H54 (cell line): ENCODE measurements around the gene CAPN3.
A peak's percentile ranks its signal among the peaks of the same experiment; 100 is the strongest.
"Not testable (repeated sequence)": the region's sequence is repeated elsewhere in the genome, so short reads cannot be mapped to it uniquely, and the experiment has no call there.

Experiments used
- DNase-seq: peaks from one replicate; pipeline ENCODE4 v3.0.0; 2011; ENCODE audit warnings: low spot score, mixed read lengths; ENCODE audit not compliant: insufficient read length
- FAIRE-seq: peaks from 3 replicates; lab custom pipeline; 2011; peaks lifted over from hg19 to GRCh38; lab: Jason Lieb, UNC
- POLR2A ChIP-seq: IDR thresholded peaks from 2 replicates; pipeline ENCODE4 v1.6.1; 2011; ENCODE audit warnings: low read depth, mild to moderate bottlenecking, low read length

The CAPN3 gene

DNA sequence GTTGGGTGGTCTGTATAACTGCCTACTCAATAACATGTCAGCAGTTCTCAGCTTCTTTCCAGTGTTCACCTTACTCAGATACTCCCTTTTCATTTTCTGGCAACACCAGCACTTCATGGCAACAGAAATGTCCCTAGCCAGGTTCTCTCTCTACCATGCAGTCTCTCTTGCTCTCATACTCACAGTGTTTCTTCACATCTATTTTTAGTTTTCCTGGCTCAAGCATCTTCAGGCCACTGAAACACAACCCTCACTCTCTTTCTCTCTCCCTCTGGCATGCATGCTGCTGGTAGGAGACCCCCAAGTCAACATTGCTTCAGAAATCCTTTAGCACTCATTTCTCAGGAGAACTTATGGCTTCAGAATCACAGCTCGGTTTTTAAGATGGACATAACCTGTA is at the start of gene CAPN3:
CAPN3 (plus strand) TSS at position 253 of the 400 bp plus-strand sequence. CDS start 305 bp downstream, outside the sequence.
- FAIRE-seq, result no peak
- DNase-seq, result no peak
- no peak for TF ChIP-seq POLR2A

DNA sequence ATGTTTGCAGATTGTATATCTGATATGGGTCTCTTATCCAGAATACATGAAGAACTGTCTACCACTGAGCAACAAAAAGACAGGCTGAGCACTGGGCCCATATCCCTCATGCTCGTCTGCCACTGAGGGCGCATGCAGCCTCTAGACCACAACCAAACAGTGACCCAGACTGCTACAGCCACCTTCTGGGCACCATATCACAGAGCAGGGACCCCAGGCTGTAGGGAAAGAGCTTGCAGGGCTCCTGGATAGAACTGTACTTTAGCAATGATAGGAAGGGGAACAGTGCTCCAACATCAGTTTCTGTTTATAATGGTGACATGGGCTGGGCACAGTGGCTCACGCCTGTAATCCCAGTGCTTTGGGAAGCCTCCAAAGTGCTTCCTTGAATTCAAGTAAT is 45.8 kb upstream of the CAPN3 start:
- DNase-seq, result no peak
- no peak for TF ChIP-seq POLR2A
- no peak for FAIRE-seq

DNA sequence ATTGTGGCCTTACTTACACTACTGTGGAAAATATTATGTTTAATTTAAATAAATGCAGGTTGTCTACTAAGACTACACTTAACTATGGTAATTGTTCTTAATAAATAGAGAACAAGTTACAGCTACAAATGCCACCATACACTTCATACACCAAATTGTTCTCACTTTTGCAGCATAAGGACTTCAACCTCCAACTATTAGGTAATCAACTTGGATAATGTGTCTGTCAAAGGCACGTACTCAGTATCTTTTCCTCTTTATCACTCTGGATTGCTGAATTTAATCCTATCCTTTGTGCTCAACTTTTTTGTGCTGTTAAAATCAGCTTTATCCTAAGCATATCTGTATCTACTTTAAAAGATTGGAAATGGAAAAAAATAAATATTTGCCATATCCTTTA is 44.5 kb upstream of the CAPN3 start:
- TF ChIP-seq POLR2A, result no peak
- no peak for FAIRE-seq
- no peak for DNase-seq

DNA sequence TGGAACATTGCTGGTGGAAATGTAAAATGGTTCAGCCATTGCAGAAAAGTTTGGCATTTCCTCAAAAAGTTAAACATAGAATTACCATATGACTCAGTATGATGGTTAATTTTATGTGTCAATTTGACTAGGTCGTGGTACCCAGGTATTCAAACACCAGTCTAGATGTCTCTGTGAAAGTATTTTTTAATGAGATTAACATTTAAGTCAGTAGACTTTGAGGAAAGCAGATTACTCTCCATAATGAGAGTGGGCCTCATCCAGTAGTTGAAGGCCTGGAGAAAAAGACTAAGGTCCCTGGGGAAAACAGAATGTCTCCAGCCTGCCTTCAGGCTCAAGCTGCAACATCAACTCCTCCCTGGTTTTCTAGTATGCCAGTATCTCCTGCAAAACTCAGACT is 43.8 kb upstream of the CAPN3 start:
- DNase-seq (no peak), FAIRE-seq (peak; percentile 36)
- no peak for TF ChIP-seq POLR2A

DNA sequence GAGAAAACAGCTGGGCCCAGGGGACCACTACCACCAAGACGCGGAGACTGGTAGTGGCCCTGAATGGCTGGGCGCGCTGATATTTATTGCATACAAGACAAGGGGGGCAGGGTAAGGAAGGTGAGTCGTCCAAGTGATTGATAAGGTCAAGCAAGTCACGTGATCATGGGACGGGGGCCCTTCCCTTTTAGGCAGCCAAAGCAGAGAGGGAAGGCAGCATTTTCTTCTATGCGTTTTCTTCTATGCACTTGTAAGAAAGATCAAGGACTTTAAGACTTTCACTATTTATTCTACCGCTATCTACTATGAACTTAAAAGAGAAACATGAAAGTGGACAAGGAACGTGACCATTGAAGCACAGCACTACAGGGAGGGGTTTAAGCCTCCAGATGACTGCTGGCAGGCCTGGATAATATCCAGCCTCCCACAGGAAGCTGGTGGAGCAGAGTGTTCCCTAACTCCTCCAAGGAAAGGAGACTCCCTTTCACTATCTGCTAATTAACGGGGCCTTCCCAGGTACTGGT is 43.0 kb upstream of the CAPN3 start:
- FAIRE-seq, DNase-seq: not testable (repeated sequence)

DNA sequence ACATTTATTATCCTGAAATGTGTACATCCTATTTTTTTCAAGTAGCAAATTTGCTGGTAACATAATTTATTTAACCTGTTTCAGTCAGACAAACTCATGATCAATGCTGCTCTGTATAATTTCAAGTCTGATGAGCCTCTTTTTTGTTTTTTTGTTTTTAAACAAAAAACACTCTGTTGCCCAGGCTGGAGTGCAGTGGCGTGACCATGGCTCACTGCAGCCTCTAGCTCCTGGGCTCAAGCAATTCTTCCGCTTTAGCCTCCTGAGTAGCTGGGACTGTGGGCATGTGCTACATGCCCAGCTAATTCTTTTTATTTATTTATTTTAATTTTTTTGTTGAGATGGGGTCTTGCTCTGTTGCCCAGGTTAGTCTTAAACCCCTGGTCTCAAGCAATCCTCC is 40.1 kb upstream of the CAPN3 start:
- TF ChIP-seq POLR2A, result no peak
- FAIRE-seq, result no peak

DNA sequence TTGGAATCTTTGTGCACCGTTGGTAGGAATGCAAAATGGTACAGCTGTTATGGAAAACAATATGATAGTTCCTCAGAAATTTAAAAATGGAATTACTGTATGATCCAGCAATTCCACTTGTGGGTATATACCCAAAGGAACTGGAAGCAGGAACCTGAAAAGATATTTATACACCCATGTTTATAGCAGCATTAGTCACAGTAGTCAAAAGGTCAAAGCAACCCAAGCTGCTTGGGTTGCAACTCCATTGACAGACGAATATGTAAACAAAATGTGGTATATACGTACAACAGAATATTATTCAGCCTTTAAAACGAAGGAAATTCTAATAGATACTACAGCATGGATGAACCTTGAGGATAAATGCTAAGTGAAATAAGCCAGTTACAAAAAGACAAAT is 35.0 kb upstream of the CAPN3 start:
- FAIRE-seq, result no peak
- no peak for DNase-seq
- no peak for TF ChIP-seq POLR2A

More for the DNA sequence above, 40.1 kb upstream of the CAPN3 start:
- no peak for DNase-seq

DNA sequence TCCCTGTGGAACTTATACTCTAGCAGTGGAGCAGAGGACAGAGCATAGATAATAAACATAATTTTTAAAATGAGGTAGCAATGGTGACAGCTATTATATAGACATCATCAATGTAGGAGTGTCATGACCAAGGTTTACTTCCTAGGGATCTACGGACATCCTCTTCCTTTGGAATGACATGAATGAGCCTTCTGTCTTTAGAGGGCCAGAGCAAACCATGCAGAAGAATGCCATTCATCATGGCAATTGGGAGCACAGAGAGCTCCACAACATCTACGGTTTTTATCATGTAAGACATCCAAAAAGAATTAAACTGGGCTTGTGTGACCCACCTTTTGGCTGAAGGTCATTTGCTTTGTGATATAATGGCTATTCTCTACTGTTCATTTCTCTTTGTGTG is 30.1 kb upstream of the CAPN3 start:
- DNase-seq (no peak), FAIRE-seq (no peak)
- TF ChIP-seq POLR2A, result no peak

DNA sequence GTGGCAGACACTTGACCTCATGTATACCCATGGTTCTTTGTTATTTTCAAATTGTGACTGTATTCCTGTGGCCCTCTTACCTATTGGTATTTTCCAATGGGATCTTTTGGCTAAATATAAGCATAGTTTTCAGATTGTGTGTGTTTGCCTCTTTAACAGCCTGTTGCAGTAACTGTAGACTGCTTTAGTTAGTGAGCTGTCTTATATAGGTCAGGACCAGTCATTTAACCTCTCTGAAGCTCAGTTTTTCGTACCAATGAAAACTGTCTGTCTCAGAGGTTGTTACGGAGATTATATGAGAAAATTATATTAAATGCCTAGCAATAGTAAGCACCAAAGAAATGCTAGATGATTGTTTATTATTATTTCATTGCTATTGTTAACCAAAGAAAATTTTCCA is 29.3 kb upstream of the CAPN3 start:
- no peak for DNase-seq
- FAIRE-seq, result no peak
- TF ChIP-seq POLR2A, result no peak

DNA sequence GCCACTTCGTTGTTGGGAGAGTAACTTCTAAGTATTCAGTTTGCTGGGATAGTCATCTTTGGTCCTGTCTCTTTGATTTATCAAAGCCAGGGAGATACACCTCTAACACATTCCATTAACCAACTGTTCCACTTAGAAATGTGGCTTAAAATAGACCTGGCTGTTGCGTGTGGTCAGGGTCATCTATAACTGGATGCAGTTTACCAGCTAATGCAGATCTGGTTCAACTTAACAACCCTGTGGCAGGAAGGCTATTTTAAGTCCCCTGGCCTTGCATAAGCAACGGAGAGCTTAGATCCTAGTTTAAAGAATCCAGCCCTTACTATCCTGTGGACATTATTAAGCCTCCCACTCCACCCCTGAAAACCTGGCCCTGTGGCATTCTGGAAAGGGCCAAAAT is 28.1 kb upstream of the CAPN3 start:
- no peak for TF ChIP-seq POLR2A
- no peak for FAIRE-seq
- DNase-seq, result no peak

DNA sequence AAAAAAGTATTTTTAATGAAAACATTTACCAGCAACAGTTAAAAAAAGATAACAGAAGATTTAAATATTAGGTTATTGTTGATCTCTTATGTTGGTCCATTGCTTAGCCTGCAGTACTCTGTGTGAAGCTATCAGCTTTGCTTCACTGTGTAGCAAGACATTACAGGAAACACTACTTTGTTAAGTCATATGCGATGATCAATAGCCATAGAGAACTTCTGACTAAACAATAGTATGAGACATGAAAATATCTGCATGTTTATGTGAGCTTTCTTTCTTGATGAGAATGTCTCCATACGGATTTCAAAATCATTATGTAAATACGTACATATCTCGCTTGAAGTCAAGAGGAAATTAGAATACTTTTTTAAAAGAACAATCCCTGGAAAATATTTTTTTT is 27.0 kb upstream of the CAPN3 start:
- FAIRE-seq, result no peak
- no peak for DNase-seq
- no peak for TF ChIP-seq POLR2A

DNA sequence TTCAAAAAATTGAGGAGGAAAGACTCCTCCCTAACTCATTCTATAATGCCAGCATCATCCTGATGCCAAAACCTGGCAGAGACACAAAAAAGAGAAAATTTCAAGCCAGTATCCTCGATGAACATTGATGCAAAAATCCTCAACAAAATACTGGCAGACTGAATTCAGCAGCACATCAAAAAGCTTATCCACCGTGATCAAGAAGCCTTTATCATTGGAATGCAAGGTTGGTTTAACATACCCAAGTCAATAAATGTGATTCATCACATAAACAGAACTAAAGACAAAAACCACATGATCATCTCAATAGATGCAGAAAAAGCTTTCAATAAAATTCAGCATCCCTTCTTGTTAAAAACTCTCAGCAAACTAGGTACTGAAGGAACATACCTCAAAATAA is 24.2 kb upstream of the CAPN3 start:
- no peak for DNase-seq
- no peak for FAIRE-seq
- no peak for TF ChIP-seq POLR2A

DNA sequence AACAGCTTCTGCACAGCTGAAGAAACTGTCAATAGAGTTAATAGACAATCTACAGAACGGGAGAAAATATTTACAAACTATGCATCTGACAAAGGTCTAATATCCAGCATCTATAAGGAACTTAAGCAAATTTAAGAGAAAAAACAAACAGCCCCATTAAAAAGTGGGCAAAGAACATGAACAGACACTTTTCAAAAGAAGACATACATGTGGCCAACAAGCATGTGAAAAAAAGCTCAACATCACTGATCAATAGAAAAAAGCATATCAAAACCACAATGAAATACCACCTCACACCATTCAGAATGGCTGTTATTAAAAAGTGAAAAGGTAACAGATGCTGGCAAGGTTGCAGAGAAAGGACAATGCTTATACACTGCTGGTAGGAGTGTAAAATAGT is 22.7 kb upstream of the CAPN3 start:
- DNase-seq, FAIRE-seq: not testable (repeated sequence)

DNA sequence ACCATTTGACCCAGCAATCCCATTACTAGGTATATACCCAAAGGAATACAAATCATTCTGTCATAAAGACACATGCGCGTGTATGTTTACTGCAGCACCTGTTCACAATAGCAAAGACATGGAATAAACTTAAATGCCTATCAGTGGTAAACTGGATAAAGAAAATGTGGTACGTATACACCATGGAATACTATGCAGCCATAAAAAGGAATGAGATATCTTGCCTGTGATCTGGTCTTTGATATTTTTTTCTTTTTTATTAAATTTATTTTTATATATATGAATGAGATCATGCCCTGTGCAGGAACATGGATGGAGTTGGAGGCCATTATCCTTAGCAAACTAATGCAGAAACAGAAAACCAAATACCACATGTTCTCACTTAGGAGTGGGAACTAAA is 22.2 kb upstream of the CAPN3 start:
- not testable (repeated sequence) for FAIRE-seq, DNase-seq

DNA sequence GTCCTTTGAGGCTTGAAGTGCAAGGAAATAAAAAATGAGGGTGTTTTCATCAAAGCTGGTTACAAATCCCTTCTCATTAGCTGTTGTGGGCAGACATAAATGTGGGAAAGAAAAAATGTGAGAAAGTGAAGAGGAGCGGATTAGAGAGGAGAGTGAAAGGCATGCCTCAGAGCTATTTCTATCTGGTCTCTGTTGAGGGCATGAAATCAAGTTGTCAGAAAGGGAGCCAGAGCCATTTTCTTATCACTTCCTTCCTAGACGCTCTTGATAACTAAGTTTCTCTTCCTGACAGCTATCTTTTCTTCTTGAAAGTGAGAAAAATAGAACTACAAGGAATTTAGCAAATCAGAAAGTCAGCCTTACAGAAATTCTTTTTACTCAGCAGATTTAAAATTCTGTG is 20.8 kb upstream of the CAPN3 start:
- no peak for TF ChIP-seq POLR2A
- DNase-seq (no peak), FAIRE-seq (no peak)
